Omental fat pad (tissue), 4 donors: ENCODE data around the gene RTKN2. TPM values are rescaled to one million over a fixed set of nuclear protein-coding genes. Genes with fewer than 3 reads are reported as not detected.

Source experiments
- ATAC-seq: fragments of 150-250 bp; one replicate; pipeline ENCODE4 v1.9.1; 2016; ENCODE audit warnings: mild to moderate bottlenecking, moderate library complexity; ENCODE audit not compliant: low FRiP score
- DNase-seq: peaks from one replicate; pipeline ENCODE4 v3.0.0-alpha.2; 2019; ENCODE audit warnings: low spot score
- CTCF ChIP-seq, 3 donors: fragments of 450-650 bp; IDR thresholded peaks; one replicate each; pipeline ENCODE4 v1.5.1; 2016 to 2017; ENCODE audit warnings: antibody characterized with exemption in 3 of 3, mild to moderate bottlenecking in 3 of 3, moderate library complexity in 2 of 3
- total RNA-seq, 4 donors: library from RNA; depleted of rRNA; stranded (reverse); fragments of >200 nt; gene quantifications; one replicate each; pipeline ENCODE4 v1.1.0, GENCODE V29; 2016

RTKN2 gene
- total RNA-seq, 4 donors from 2014 or later: 0.09 to 0.48 (median 0.38) TPM; not detected in 1

- no peak for ATAC-seq
- no peak for TF ChIP-seq CTCF (IDR thresholded peaks at IDR 0.05)
- DNase-seq: no peak
These were observed 88.0 kb downstream of the RTKN2 start for GRCh38 chr10:62180677-62181076.

GRCh38 chr10:62178568-62178967 is 90.1 kb downstream of the RTKN2 start:
- no peak for TF ChIP-seq CTCF (IDR thresholded peaks at IDR 0.05)
- DNase-seq: no peak
- no peak for ATAC-seq

GRCh38 chr10:62177111-62177510 is 91.5 kb downstream of the RTKN2 start:
- DNase-seq: no peak
- no peak for TF ChIP-seq CTCF (IDR thresholded peaks at IDR 0.05)
- ATAC-seq: no peak

GRCh38 chr10:62175251-62175650 is 93.4 kb downstream of the RTKN2 start:
- DNase-seq: no peak
- no peak for TF ChIP-seq CTCF (IDR thresholded peaks at IDR 0.05)
- no peak for ATAC-seq

GRCh38 chr10:62172465-62172864 is 96.2 kb downstream of the RTKN2 start:
- TF ChIP-seq CTCF (IDR thresholded peaks at IDR 0.05): no peak
- no peak for DNase-seq

GRCh38 chr10:62171791-62172190 is 96.9 kb downstream of the RTKN2 start:
- ATAC-seq: no peak
- no peak for TF ChIP-seq CTCF (IDR thresholded peaks at IDR 0.05)
- DNase-seq: no peak

More at GRCh38 chr10:62172465-62172864, 96.2 kb downstream of the RTKN2 start:
- no peak for ATAC-seq

GRCh38 chr10:62170732-62171131 is 97.9 kb downstream of the RTKN2 start:
- no peak for TF ChIP-seq CTCF (IDR thresholded peaks at IDR 0.05)
- ATAC-seq: no peak
- no peak for DNase-seq
